Right kidney (tissue), 1 donor: Measurements from ENCODE around the gene KCNK7.

Source experiments
- DNase-seq: peaks from one replicate; pipeline ENCODE4 v3.0.0-alpha.2; 2016

Gene KCNK7

GRCh38 chr11:65627202-65627601 is 31.6 kb upstream of the KCNK7 start:
- DNase-seq, result no peak

- no peak for DNase-seq
Observed at GRCh38 chr11:65625628-65626342, 30.2 kb upstream of the KCNK7 start.

- no peak for DNase-seq
Observed at GRCh38 chr11:65624931-65625627, 29.5 kb upstream of the KCNK7 start.

- DNase-seq, result no peak
Observed at GRCh38 chr11:65623852-65624616, 28.4 kb upstream of the KCNK7 start.

GRCh38 chr11:65623177-65623576 is 27.6 kb upstream of the KCNK7 start:
- no peak for DNase-seq

GRCh38 chr11:65622011-65622410 is 26.4 kb upstream of the KCNK7 start:
- no peak for DNase-seq

DNA sequence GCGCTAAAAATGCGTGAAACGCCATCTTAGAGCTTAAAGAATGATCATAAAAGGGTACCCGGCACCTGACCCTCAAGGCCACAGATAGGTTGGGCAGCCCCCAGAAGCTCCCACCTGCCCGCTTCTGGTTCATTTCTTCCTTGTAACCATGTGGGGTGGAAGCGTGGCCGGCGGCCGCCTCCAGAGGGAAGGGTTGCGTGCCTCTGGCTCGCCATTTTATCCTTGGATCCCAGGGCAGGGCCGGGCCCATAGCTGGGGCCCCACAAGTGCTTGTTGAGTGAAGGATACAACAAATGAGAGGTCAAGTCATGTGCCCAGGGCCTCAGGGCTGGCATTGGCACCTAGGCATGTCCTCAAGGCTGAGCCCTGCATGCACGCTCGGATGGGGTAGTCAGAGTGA is 25.9 kb upstream of the KCNK7 start:
- DNase-seq, result no peak

DNA sequence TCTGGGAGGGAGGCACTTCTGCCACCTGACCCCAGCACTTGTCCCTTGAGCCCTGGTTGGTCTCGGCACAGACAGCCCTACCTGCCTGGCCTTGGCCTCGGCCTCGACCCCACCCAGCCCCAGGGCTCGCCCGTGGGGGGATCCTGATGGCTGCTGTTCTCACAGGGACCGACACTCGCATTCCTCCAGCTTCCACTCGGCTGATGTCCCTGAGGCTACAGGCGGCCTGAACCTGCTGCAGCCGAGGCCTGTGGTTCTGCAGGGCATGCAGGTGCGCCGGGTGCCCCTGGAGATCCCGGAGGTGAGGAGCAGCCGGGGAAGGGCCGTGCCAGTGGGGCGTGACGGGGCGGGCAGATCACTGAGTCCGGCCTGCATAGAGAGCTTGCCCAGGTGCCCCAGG is 25.1 kb upstream of the KCNK7 start:
- DNase-seq, result no peak

- no peak for DNase-seq
Observed at GRCh38 chr11:65619281-65619928, 23.8 kb upstream of the KCNK7 start.

- no peak for DNase-seq
Observed at GRCh38 chr11:65618763-65619162, 23.2 kb upstream of the KCNK7 start.

DNA sequence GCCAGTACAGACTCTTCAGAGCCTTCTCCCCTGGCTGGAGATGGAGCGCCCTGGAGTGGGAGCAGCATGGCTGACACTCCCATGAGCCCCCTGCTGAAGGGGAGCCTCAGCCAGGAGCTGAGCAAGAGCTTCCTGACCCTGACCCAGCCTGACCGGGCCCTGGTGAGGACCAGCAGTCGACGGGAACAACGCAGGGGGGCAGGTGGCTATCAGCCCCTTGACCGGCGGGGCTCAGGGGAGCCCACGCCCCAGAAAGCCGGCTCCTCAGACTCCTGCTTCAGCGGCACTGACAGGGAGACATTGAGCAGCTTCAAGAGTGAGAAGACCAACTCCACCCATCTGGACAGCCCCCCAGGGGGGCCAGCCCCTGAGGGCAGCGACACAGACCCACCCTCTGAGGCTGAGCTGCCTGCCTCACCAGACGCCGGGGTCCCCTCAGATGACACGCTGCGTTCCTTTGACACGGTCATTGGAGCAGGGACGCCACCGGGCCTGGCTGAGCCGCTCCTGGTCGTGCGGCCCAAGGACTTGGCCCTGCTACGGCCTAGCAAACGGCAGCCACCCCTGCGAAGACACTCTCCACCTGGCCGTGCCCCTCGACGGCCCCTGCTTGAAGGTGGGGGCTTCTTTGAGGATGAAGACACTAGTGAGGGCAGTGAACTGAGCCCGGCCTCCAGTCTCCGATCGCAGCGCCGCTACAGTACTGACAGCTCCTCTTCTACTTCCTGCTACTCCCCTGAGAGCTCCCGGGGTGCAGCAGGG is 22.6 kb upstream of the KCNK7 start:
- DNase-seq, result no peak

DNA sequence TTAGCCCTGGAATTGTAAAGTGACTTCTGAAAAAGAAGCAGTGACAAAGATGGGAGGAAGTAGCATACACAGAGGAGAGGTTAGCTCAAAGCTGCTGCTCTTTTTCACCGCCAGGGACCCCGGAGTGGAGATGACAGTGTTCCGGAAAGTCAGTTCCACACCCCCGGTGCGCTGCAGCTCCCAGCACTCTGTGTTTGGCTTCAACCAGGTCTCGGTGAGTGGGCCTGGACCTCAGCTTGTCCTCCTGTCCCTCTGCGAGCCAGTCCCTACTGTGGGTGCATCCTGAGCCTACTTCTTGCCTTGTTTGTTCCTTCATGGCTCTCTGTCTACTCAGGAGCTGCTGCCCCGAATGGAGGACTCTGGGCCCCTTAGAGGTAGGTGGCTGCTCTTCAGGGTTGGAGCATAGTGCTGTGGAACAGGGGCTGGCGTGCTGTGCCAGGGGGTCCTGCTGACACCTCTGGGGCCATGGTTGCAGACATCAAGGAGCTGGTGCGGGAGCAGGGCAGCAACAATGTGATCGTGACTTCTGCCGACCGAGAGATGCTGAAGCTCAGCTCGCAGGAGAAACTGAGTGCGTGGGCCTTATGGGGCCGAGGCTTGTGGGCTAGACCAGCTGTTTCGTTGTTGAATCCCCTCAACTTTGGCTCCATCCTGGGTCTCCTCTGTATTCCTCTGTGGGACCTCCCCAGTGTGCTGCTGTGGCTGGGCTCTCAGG is 21.7 kb upstream of the KCNK7 start:
- DNase-seq, result no peak

DNA sequence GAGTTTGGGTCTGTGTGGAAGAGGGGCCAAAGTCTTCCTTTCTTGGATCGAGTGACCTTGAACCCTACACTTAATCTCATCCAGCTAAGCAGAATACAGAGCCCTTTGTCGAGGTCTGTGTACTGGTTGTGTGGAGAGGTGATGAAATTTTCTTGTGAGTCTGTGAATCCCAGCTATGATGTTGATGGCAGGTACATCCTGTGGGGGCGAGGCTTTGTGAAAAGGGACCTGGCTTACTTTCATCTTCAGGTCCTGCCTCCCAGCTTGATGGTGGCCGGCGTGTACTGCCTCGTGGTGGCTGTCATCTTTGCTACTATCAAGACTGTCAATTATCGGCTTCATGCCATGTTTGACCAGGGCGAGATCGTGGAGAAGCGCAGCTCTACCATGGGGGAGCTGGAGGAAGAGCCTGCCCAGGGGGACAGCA is 21.0 kb upstream of the KCNK7 start:
- DNase-seq, result no peak

GRCh38 chr11:65615950-65616574 is 20.5 kb upstream of the KCNK7 start:
- DNase-seq, result no peak

GRCh38 chr11:65615229-65615949 is 19.8 kb upstream of the KCNK7 start, which contains the start of gene PCNX3:
PCNX3 (plus strand) TSS chr11:65615776; CDS start chr11:65616312, 536 bp downstream.
- peak; percentile 97 for DNase-seq

DNA sequence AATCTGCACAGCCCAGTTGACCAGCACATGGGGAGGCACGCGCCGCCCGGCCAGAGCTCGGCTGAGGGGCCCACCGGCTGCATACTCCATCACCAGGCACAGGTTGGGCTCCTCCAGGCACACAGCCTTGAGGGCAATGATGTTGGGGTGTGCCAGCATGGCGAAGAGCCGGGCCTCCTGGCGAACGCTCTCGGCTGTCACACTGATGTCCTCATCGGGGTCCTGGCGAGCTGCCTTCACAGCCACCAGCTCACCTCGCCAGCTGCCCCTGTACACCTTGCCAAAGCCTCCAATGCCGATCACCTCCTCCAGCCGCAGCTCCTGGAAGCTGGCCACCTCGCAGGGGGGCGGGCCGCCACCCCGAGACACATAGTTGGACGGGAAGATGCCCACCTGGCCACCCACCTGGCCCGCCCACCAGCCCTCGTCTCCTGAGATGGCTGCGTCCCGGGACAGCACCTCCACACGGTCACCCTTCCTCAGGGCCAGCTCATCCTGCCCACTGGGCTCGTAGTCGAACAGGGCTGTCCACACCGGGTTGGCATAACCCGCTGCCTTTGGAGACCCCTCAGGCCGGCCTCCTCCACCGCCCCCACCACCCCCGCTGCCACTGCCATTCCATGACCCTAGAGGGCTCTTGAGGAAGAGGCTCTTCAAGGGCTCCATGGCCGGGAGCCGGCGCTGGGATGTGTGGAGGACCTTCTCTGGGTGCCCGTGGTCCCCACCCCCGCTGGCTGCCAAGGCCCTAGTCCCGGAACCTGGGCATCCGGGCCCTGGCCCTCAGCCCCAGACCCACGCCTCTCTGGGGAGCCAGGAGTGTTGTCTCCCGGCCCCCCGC is 17.7 kb upstream of the KCNK7 start:
- DNase-seq, result no peak

DNA sequence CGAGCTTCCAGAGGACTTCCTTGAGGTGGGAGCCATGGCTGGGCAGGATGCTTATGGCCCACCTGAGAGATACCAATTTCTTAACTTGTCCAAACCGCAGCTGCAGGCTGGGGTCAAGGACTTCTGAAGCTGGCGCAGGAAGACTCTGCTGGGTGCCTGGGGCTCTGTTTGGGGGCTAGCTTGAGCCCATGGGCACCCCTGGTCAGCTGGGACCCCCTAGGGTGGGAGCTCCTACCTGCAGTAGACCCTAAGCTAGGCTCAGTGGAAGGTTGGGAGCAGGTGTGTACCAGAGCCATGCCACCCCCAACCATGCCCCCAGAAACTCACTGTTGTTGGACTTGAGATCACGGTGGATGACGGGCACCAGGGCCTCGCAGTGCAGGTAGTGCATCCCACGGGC is 17.1 kb upstream of the KCNK7 start:
- DNase-seq, result no peak

DNA sequence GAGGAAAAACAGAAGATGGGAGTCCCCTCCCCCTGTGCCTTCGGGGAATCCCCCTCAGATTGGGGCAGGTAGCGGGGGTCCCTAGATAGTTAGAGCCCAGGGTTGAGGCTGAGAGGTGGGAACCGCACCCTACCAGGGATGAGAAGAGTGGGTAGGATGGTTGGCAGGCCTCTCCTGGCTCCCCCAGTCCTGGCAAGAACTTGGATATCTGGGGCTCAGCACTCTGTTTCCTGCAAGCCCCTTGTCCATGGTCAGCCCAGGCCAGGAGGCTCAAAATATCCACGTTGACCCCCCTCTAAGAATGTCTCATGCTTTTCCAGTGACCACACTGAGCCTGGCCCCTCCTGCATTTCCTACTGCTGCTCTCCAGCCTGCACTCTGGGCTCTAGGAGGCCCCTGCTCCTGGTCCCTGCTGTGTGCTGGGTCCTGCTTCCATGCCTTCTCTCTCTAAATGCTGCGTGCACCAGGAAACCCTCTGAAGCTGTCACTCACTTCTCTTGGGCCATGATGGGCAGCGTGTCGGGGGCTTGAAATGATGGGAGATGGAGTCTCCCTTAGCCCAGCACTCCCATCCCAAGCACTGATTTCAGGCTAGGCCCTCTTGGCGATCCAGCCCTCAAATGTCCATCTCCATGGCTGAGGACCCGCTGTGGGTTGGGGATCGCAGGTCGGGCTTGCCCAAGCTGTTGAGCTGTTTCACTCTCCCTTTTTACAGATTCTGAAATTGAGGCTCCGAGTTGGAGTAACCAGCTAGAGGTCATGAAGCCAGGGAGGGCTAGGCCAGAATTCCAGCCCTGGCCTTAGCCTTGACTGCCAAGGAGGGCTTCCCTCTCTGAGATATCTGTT is 16.4 kb upstream of the KCNK7 start:
- DNase-seq, result no peak
